Type B pancreatic cell (in vitro differentiated cells): ENCODE data around the gene ACTN4. TPM values are rescaled to one million over a fixed set of nuclear protein-coding genes. Genes with fewer than 3 reads are reported as not detected.
"Not testable (repeated sequence)": the region's sequence is repeated elsewhere in the genome, so short reads cannot be mapped to it uniquely, and the experiment has no call there.

Source experiments
- DNase-seq: peaks from one replicate; pipeline ENCODE4 v3.0.0; 2021; ENCODE audit warnings: mixed read lengths; ENCODE audit not compliant: unreplicated experiment; ENCODE audit errors: extremely low spot score
- H3K27ac Mint-ChIP-seq: 2 replicates; pipeline ENCODE4 v1.8.0; 2021; ENCODE audit warnings: mild to moderate bottlenecking, mixed read lengths
- H3K27me3 Mint-ChIP-seq: 2 replicates; pipeline ENCODE4 v1.8.0; 2021; ENCODE audit warnings: mixed read lengths
- H3K36me3 Mint-ChIP-seq: 2 replicates; pipeline ENCODE4 v1.8.0; 2021; ENCODE audit warnings: mixed read lengths
- H3K4me1 Mint-ChIP-seq: one replicate; pipeline ENCODE4 v1.8.0; 2021; ENCODE audit warnings: mixed read lengths; ENCODE audit not compliant: unreplicated experiment
- H3K4me3 Mint-ChIP-seq: 2 replicates; pipeline ENCODE4 v1.8.0; 2021; ENCODE audit warnings: mild to moderate bottlenecking, mixed read lengths
- H3K9me3 Mint-ChIP-seq: 2 replicates; pipeline ENCODE4 v1.8.0; 2021; ENCODE audit warnings: mixed read lengths
- CTCF ChIP-seq: fragments of 200-600 bp; sonication (generic); conservative IDR thresholded peaks from 2 replicates; pipeline ENCODE4 v1.5.0; 2021; ENCODE audit warnings: antibody characterized with exemption, mild to moderate bottlenecking
- total RNA-seq: library from RNA; stranded (reverse); gene quantifications from 2 replicates; pipeline ENCODE4 v1.2.1, GENCODE V29; 2021; ENCODE audit warnings: low replicate concordance

Gene ACTN4
- total RNA-seq, 1 donor from 2014 or later, result 475 TPM

GRCh38 chr19:38763795-38764220, 116.4 kb downstream of the ACTN4 start:
- H3K4me3 Mint-ChIP-seq, result no peak overlapping the region
- H3K27ac Mint-ChIP-seq, result peak overlapping the region; percentile 18
- no peaks in the 10 kb centered on the region for H3K36me3 Mint-ChIP-seq
- no peaks in the 10 kb centered on the region for H3K4me1 Mint-ChIP-seq
- DNase-seq, result no peak
- H3K27me3 Mint-ChIP-seq, result no peaks in the 10 kb centered on the region
- TF ChIP-seq CTCF, result no peak
- no peaks in the 10 kb centered on the region for H3K9me3 Mint-ChIP-seq

- Mint-ChIP-seq H3K4me3 (no peak overlapping the region), H3K4me1 (no peaks in the 10 kb centered on the region), H3K27me3 (no peaks in the 10 kb centered on the region), H3K9me3 (no peaks in the 10 kb centered on the region), H3K27ac (no peak overlapping the region), H3K36me3 (no peaks in the 10 kb centered on the region)
- no peak for DNase-seq
- no peak for TF ChIP-seq CTCF
Measured at GRCh38 chr19:38765214-38765613, 117.8 kb downstream of the ACTN4 start.

- no peak for TF ChIP-seq CTCF
- H3K4me3 Mint-ChIP-seq, result no peak overlapping the region
- DNase-seq, result no peak
- no peak overlapping the region for H3K27ac Mint-ChIP-seq
- no peaks in the 10 kb centered on the region for H3K9me3 Mint-ChIP-seq
- no peaks in the 10 kb centered on the region for H3K36me3 Mint-ChIP-seq
- no peaks in the 10 kb centered on the region for H3K27me3 Mint-ChIP-seq
- H3K4me1 Mint-ChIP-seq, result no peaks in the 10 kb centered on the region
Measured at GRCh38 chr19:38766276-38767047, 119.0 kb downstream of the ACTN4 start.

GRCh38 chr19:38769635-38770211, 122.3 kb downstream of the ACTN4 start:
- peak; percentile 84 for TF ChIP-seq CTCF
- Mint-ChIP-seq H3K9me3 (no peaks in the 10 kb centered on the region), H3K36me3 (no peaks in the 10 kb centered on the region), H3K4me3 (no peak overlapping the region), H3K4me1 (no peaks in the 10 kb centered on the region), H3K27me3 (no peaks in the 10 kb centered on the region), H3K27ac (no peak overlapping the region)
- peak; percentile 78 for DNase-seq

GRCh38 chr19:38770228-38770948, 122.9 kb downstream of the ACTN4 start:
- not testable (repeated sequence) for H3K4me3 Mint-ChIP-seq, H3K9me3 Mint-ChIP-seq, H3K27ac Mint-ChIP-seq, DNase-seq, H3K4me1 Mint-ChIP-seq, H3K27me3 Mint-ChIP-seq, H3K36me3 Mint-ChIP-seq

- H3K27me3 Mint-ChIP-seq, H3K9me3 Mint-ChIP-seq, H3K36me3 Mint-ChIP-seq, H3K4me1 Mint-ChIP-seq, DNase-seq, H3K4me3 Mint-ChIP-seq, H3K27ac Mint-ChIP-seq: not testable (repeated sequence)
Measured at GRCh38 chr19:38770949-38771275, 123.5 kb downstream of the ACTN4 start.

- not testable (repeated sequence) for H3K4me3 Mint-ChIP-seq, DNase-seq, H3K27me3 Mint-ChIP-seq, H3K9me3 Mint-ChIP-seq, H3K36me3 Mint-ChIP-seq, H3K27ac Mint-ChIP-seq, H3K4me1 Mint-ChIP-seq
Measured at GRCh38 chr19:38771569-38771968, 124.1 kb downstream of the ACTN4 start.
